IMR-90 (cell line): ENCODE results near the gene PTPRG. TPM values are rescaled to one million over a fixed set of nuclear protein-coding genes. Genes with fewer than 3 reads are reported as not detected.

Source experiments
- ATAC-seq: fragments of 200-7000 bp; cut with Tn5 transposase; 2 replicates; pipeline ENCODE4 v1.9.1; 2020; ENCODE audit warnings: low read depth, mild to moderate bottlenecking, moderate library complexity
- BruUV-seq: library from RNA; stranded (reverse); fragments of 400-500 nt; replicated peaks from 2 replicates; lab custom pipeline; 2021; lab: Mats Ljungman, UMichigan
- CTCF ChIA-PET: fragments of 300-600 bp; formaldehyde crosslinking; extraction: SDS; loops from one replicate; lab custom pipeline; 2021; ENCODE audit warnings: antibody characterized with exemption; lab: Yijun Ruan, JAX
- POLR2A ChIA-PET: fragments of 300-600 bp; sonication (Branson Sonifier 250); formaldehyde crosslinking; loops from one replicate; lab custom pipeline; 2022; ENCODE audit warnings: antibody characterized with exemption; ENCODE audit not compliant: unreplicated experiment; lab: Charles Lee
- DNase-seq: peaks from one replicate; pipeline ENCODE4 v3.0.0; 2013
- H2AFZ ChIP-seq: replicated peaks from 2 replicates; pipeline ENCODE3; 2013; ENCODE audit warnings: low read length, mild to moderate bottlenecking; ENCODE audit not compliant: poor library complexity
- H2AK5ac ChIP-seq: 2 replicates; pipeline ENCODE4 v1.6.1; 2013; ENCODE audit warnings: low read depth, low read length, inconsistent platforms
- H2AK9ac ChIP-seq: replicated peaks from 2 replicates; pipeline ENCODE3; 2013; ENCODE audit warnings: mild to moderate bottlenecking, low read depth, low read length, moderate library complexity; ENCODE audit not compliant: poor library complexity
- H2BK120ac ChIP-seq: 2 replicates; pipeline ENCODE4 v1.6.1; 2013; ENCODE audit warnings: low read depth, low read length, inconsistent platforms
- H2BK15ac ChIP-seq: 3 replicates; pipeline ENCODE4 v1.6.1; 2013; ENCODE audit warnings: low read depth, low read length, inconsistent platforms
- H2BK20ac ChIP-seq: 2 replicates; pipeline ENCODE4 v1.6.1; 2013; ENCODE audit warnings: low read depth, mild to moderate bottlenecking, inconsistent platforms, low read length, moderate library complexity
- H2BK5ac ChIP-seq: 2 replicates; pipeline ENCODE4 v1.6.1; 2013; ENCODE audit warnings: mild to moderate bottlenecking, low read depth, low read length, inconsistent platforms; ENCODE audit not compliant: poor library complexity, severe bottlenecking
- H3K14ac ChIP-seq: replicated peaks from 2 replicates; pipeline ENCODE4 v1.6.1; 2013; ENCODE audit warnings: low read depth, low read length, inconsistent platforms
- H3K18ac ChIP-seq: 2 replicates; pipeline ENCODE4 v1.6.1; 2013; ENCODE audit warnings: low read depth, low read length, control low read depth
- H3K23ac ChIP-seq: 2 replicates; pipeline ENCODE4 v1.6.1; 2013; ENCODE audit warnings: low read depth, low read length, inconsistent platforms
- H3K27ac ChIP-seq: 2 replicates; pipeline ENCODE4 v1.5.1; 2013; ENCODE audit warnings: mild to moderate bottlenecking, control low read depth, low read length; ENCODE audit not compliant: insufficient read depth
- H3K27me3 ChIP-seq: 2 replicates; pipeline ENCODE4 v1.6.1; 2013; ENCODE audit warnings: low read length; ENCODE audit not compliant: control insufficient read depth, insufficient read depth
- H3K36me3 ChIP-seq: 2 replicates; pipeline ENCODE4 v1.6.1; 2013; ENCODE audit warnings: low read length, mixed read lengths; ENCODE audit not compliant: control insufficient read depth, insufficient read depth
- H3K4ac ChIP-seq: 2 replicates; pipeline ENCODE4 v1.6.1; 2013; ENCODE audit warnings: low read depth, low read length, inconsistent platforms
- H3K4me1 ChIP-seq: 2 replicates; pipeline ENCODE4 v1.6.1; 2013; ENCODE audit warnings: low read length, mixed read lengths; ENCODE audit not compliant: control insufficient read depth, insufficient read depth
- H3K4me2 ChIP-seq: 2 replicates; pipeline ENCODE4 v1.6.1; 2013; ENCODE audit warnings: low read depth, mild to moderate bottlenecking, control low read depth, low read length, moderate library complexity
- H3K4me3 ChIP-seq: 2 replicates; pipeline ENCODE4 v1.5.1; 2013; ENCODE audit warnings: low read depth, mild to moderate bottlenecking, control low read depth, low read length, moderate library complexity; ENCODE audit not compliant: insufficient read depth
- H3K56ac ChIP-seq: 2 replicates; pipeline ENCODE4 v1.6.1; 2013; ENCODE audit warnings: low read length, inconsistent platforms; ENCODE audit not compliant: insufficient read depth; ENCODE audit errors: extremely low read depth
- H3K79me1 ChIP-seq, 2 experiments: 2 replicates each; pipeline ENCODE4 v1.6.1; 2013; ENCODE audit warnings: low read length in 2 of 2, inconsistent platforms in 1 of 2, low read depth in 1 of 2
- H3K9ac ChIP-seq: 2 replicates; pipeline ENCODE4 v1.6.1; 2013; ENCODE audit warnings: low read depth, low read length, control low read depth
- H3K9me1 ChIP-seq: 2 replicates; pipeline ENCODE4 v1.6.1; 2013; ENCODE audit warnings: low read length, inconsistent platforms; ENCODE audit not compliant: insufficient read depth
- H3K9me3 ChIP-seq: 2 replicates; pipeline ENCODE4 v1.6.1; 2013; ENCODE audit warnings: low read length; ENCODE audit not compliant: control insufficient read depth, insufficient read depth
- H4K20me1 ChIP-seq: 2 replicates; pipeline ENCODE4 v1.6.1; 2013; ENCODE audit warnings: low read length, inconsistent platforms; ENCODE audit not compliant: insufficient read depth
- H4K5ac ChIP-seq: 2 replicates; pipeline ENCODE4 v1.6.1; 2013; ENCODE audit warnings: mild to moderate bottlenecking, low read depth, low read length, control low read depth
- H4K8ac ChIP-seq, 2 experiments: 2 replicates each; pipeline ENCODE4 v1.6.1; 2013; ENCODE audit warnings: low read depth in 2 of 2, low read length in 2 of 2, control low read depth in 1 of 2, inconsistent platforms in 1 of 2
- H4K91ac ChIP-seq: 2 replicates; pipeline ENCODE4 v1.6.1; 2013; ENCODE audit warnings: low read depth, low read length, inconsistent platforms; ENCODE audit not compliant: insufficient read depth
- BHLHE40 ChIP-seq: fragments of 150-350 bp; IDR thresholded peaks from 2 replicates; pipeline ENCODE4 v1.6.1; 2016; ENCODE audit warnings: mild to moderate bottlenecking, low read depth, low read length
- CEBPB ChIP-seq: IDR thresholded peaks from 2 replicates; pipeline ENCODE4 v1.6.1; 2012; ENCODE audit warnings: low read depth, low read length, improper control_type of control experiment
- FOS ChIP-seq: fragments of 150-350 bp; IDR thresholded peaks from 2 replicates; pipeline ENCODE4 v1.6.1; 2016; ENCODE audit warnings: low read depth, low read length
- MAFK ChIP-seq: IDR thresholded peaks from 2 replicates; pipeline ENCODE4 v1.6.1; 2012; ENCODE audit warnings: low read depth, low read length, improper control_type of control experiment
- MAZ ChIP-seq: IDR thresholded peaks from 2 replicates; pipeline ENCODE4 v1.6.1; 2012; ENCODE audit warnings: low read depth, mild to moderate bottlenecking, low read length, improper control_type of control experiment, moderate library complexity, borderline replicate concordance
- MXI1 ChIP-seq: IDR thresholded peaks from 2 replicates; pipeline ENCODE4 v1.6.1; 2012; ENCODE audit warnings: low read depth, mild to moderate bottlenecking, low read length, moderate library complexity, borderline replicate concordance
- NFE2L2 ChIP-seq: fragments of 150-350 bp; IDR thresholded peaks from 2 replicates; pipeline ENCODE4 v1.6.1; 2016; ENCODE audit warnings: low read depth, mild to moderate bottlenecking, low read length
- POLR2A ChIP-seq: IDR thresholded peaks from 2 replicates; pipeline ENCODE4 v1.6.1; 2012; ENCODE audit warnings: mild to moderate bottlenecking, low read depth, low read length
- RAD21 ChIP-seq: IDR thresholded peaks from 2 replicates; pipeline ENCODE4 v1.6.1; 2012; ENCODE audit warnings: low read length, improper control_type of control experiment
- RCOR1 ChIP-seq: IDR thresholded peaks from 2 replicates; pipeline ENCODE4 v1.6.1; 2012; ENCODE audit warnings: mild to moderate bottlenecking, low read length, improper control_type of control experiment; ENCODE audit not compliant: insufficient replicate concordance
- RFX5 ChIP-seq: IDR thresholded peaks from 2 replicates; pipeline ENCODE4 v1.8.0; 2012; ENCODE audit warnings: low read depth, mild to moderate bottlenecking, low read length, moderate library complexity
- SMC3 ChIP-seq: fragments of 150-350 bp; IDR thresholded peaks from 2 replicates; pipeline ENCODE4 v1.6.1; 2016; ENCODE audit warnings: low read depth, mild to moderate bottlenecking, antibody characterized with exemption, low read length, moderate library complexity
- WGBS, 2 experiments: methylation state at CpG; one replicate each; pipeline versions ENCODE4 v1.1.5 to v1.1.7; 2013; ENCODE audit warnings: missing lambda C conversion rate in 2 of 2; ENCODE audit not compliant: insufficient read length in 1 of 2; ENCODE audit errors: extremely low coverage in 2 of 2; 5-methylcytosine and 5-hydroxymethylcytosine counted together
- dilution Hi-C: fragments of 300-500 bp; cut with HindIII; formaldehyde crosslinking; loops from one replicate; pipeline ENCODE4 v1.14.3; 2018; ENCODE audit warnings: low sequenced_read_pairs; ENCODE audit not compliant: unreplicated experiment
- in situ Hi-C: fragments of 300-500 bp; cut with MboI; formaldehyde crosslinking; loops from 3 replicates; pipeline ENCODE4 v1.14.3; 2019; ENCODE audit warnings: low sequenced_read_pairs, inconsistent platforms, mixed read lengths
- intact Hi-C: fragments of 100-400 bp; cut with micrococcal nuclease; formaldehyde crosslinking; loops from 2 replicates; pipeline ENCODE4 v1.10.0; 2022
- polyA plus RNA-seq, 3 experiments: library from polyadenylated mRNA; depleted of rRNA; stranded (reverse); fragments of >200 nt; gene quantifications; 2 replicates each; pipeline ENCODE4 v1.2.3, GENCODE V29; 2012; ENCODE audit warnings: low replicate concordance in 1 of 3
- total RNA-seq: library from RNA; depleted of rRNA; stranded (reverse); fragments of >200 nt; gene quantifications from 2 replicates; pipeline ENCODE4 v1.2.3, GENCODE V29; 2012
- TF ChIP-seq, protein P1 (sequence below): fragments of 150-350 bp; IDR thresholded peaks from 2 replicates; pipeline ENCODE4 v1.6.1; 2017; ENCODE audit warnings: mild to moderate bottlenecking, antibody characterized with exemption, low read length, low read depth
- TF ChIP-seq, protein P2 (sequence below): fragments of 150-350 bp; IDR thresholded peaks from 2 replicates; pipeline ENCODE4 v1.6.1; 2016; ENCODE audit warnings: low read depth, mild to moderate bottlenecking, low read length, moderate library complexity, borderline replicate concordance
- TF ChIP-seq, protein P3 (sequence below): conservative IDR thresholded peaks from 2 replicates; pipeline ENCODE4 v1.5.1; 2012; ENCODE audit warnings: mild to moderate bottlenecking, low read depth, low read length, improper control_type of control experiment

The PTPRG gene
- total and polyA plus RNA-seq, 2 of the 4 experiments (the other 2 are of a cell fraction), result 7.7 to 31.0 TPM

DNA sequence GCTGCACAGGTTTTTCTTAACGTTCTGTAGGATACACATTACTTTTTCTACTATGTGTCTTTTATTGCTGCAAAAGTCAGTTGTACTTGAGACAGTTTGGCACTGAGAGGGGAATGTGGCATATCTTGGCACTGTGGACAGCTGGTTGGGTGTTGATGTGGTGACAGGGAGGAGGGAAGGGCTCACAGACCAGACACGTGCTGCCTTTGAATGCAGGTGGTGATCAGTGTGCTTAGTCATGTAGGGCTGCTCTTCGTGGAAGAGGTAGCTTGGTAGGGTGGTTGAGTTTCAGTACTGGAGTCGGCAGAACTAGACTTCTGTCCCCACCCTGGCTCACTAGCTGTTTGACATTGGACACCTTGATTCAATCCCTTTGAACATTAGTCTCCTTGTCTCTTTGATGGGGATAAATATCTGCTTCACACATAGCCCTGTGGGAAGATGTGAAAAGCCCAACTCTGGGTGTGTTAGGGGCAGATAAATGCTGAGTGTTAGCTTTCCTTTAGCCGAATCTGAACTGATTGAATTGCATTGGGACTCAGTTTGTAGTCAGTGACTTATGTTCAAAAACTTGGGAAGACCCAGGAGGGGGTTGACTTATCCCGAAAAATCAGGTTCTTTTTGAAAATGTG lies 108.4 kb downstream of the PTPRG start:
- Histone ChIP-seq H3K27ac (no peak overlapping the region), H3K18ac (no peak overlapping the region), H2BK15ac (no peak overlapping the region), H3K4me3 (no peak overlapping the region), H2BK120ac (no peak overlapping the region), H3K56ac (no peak overlapping the region), H3K9me1 (peaks cover 4% of the 10 kb centered on the region), H3K36me3 (no peaks in the 10 kb centered on the region), H4K91ac (0 out of 2 replicates have a peak overlapping the region, but pooled peaks have one; percentile 18), H3K9me3 (no peaks in the 10 kb centered on the region), H3K27me3 (no peaks in the 10 kb centered on the region), H4K8ac (no peak overlapping the region), H4K5ac (no peak overlapping the region), H2AFZ (no peak overlapping the region), H2BK5ac (no peak overlapping the region), H2AK5ac (peak overlapping the region; percentile 7; the same call in 1 of the 2 replicates), H3K9ac (no peak overlapping the region), H2AK9ac (no peak overlapping the region), H2BK20ac (no peak overlapping the region), H4K20me1 (peaks cover 6% of the 10 kb centered on the region; the same call in 1 of the 2 replicates), H3K4me1 (0 out of 2 replicates have a peak, but pooled peaks cover 2% of the 10 kb centered on the region), H3K4me2 (no peak overlapping the region), H3K23ac (peak overlapping the region; percentile 2), H3K4ac (no peak overlapping the region), H3K14ac (peak overlapping the region; percentile 35; the same call in 1 of the 2 replicates), H3K79me1 (peaks cover 21 to 55% of the 10 kb centered on the region in 2 experiments)
- ATAC-seq (no peak), DNase-seq (no peak)
- 100% methylated on average over 2 of the region's 6 CpGs; no CpG with 5 or more reads in 1 of the 2 experiments for WGBS, 2 experiments
- TF ChIP-seq RAD21 (no peak), SMC3 (no peak), RFX5 (no peak), CEBPB (no peak), POLR2A (no peak), NFE2L2 (no peak), RCOR1 (no peak), MAZ (no peak), MXI1 (no peak), MAFK (no peak), FOS (no peak), BHLHE40 (no peak)
- TF ChIP-seq, protein P1, sequence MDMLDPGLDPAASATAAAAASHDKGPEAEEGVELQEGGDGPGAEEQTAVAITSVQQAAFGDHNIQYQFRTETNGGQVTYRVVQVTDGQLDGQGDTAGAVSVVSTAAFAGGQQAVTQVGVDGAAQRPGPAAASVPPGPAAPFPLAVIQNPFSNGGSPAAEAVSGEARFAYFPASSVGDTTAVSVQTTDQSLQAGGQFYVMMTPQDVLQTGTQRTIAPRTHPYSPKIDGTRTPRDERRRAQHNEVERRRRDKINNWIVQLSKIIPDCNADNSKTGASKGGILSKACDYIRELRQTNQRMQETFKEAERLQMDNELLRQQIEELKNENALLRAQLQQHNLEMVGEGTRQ, result no peak
- TF ChIP-seq, protein P2, sequence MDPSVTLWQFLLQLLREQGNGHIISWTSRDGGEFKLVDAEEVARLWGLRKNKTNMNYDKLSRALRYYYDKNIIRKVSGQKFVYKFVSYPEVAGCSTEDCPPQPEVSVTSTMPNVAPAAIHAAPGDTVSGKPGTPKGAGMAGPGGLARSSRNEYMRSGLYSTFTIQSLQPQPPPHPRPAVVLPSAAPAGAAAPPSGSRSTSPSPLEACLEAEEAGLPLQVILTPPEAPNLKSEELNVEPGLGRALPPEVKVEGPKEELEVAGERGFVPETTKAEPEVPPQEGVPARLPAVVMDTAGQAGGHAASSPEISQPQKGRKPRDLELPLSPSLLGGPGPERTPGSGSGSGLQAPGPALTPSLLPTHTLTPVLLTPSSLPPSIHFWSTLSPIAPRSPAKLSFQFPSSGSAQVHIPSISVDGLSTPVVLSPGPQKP, result no peak
- TF ChIP-seq, protein P3, sequence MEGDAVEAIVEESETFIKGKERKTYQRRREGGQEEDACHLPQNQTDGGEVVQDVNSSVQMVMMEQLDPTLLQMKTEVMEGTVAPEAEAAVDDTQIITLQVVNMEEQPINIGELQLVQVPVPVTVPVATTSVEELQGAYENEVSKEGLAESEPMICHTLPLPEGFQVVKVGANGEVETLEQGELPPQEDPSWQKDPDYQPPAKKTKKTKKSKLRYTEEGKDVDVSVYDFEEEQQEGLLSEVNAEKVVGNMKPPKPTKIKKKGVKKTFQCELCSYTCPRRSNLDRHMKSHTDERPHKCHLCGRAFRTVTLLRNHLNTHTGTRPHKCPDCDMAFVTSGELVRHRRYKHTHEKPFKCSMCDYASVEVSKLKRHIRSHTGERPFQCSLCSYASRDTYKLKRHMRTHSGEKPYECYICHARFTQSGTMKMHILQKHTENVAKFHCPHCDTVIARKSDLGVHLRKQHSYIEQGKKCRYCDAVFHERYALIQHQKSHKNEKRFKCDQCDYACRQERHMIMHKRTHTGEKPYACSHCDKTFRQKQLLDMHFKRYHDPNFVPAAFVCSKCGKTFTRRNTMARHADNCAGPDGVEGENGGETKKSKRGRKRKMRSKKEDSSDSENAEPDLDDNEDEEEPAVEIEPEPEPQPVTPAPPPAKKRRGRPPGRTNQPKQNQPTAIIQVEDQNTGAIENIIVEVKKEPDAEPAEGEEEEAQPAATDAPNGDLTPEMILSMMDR, result no peak
- dilution Hi-C loops (no loop called here), intact Hi-C loops (no loop called here), in situ Hi-C loops (no loop called here)
- CTCF ChIA-PET, result no interaction called here
- BruUV-seq, result no TSS peak
- POLR2A ChIA-PET, result no interaction called here
